Activated CD4-positive, alpha-beta T cell treated with anti-CD3 and anti-CD28 coated beads for 1 hour (primary cell): ENCODE results near the gene GLYATL2.

Source experiments
- DNase-seq: peaks from one replicate; pipeline ENCODE4 v3.0.0-alpha.2; 2020

GLYATL2 gene

GRCh38 chr11:58844361-58845005, at the start of gene GLYATL2:
Gene GLYATL2 (minus strand): TSS chr11:58844704. CDS start chr11:58839612, 5,092 bp downstream.
- DNase-seq = no peak

GRCh38 chr11:58893899-58894298, 49.4 kb upstream of the GLYATL2 start:
- no peak for DNase-seq

GRCh38 chr11:58888579-58888978, 44.1 kb upstream of the GLYATL2 start:
- no peak for DNase-seq

GRCh38 chr11:58887452-58887851, 42.9 kb upstream of the GLYATL2 start:
- no peak for DNase-seq

GRCh38 chr11:58880625-58881024, 36.1 kb upstream of the GLYATL2 start:
- DNase-seq = no peak

GRCh38 chr11:58880166-58880565, 35.7 kb upstream of the GLYATL2 start:
- no peak for DNase-seq

GRCh38 chr11:58867556-58867955, 23.1 kb upstream of the GLYATL2 start:
- DNase-seq = no peak

GRCh38 chr11:58866788-58867187, 22.3 kb upstream of the GLYATL2 start:
- DNase-seq = no peak

- DNase-seq = no peak
Measured at GRCh38 chr11:58864335-58864734, 19.8 kb upstream of the GLYATL2 start.

- no peak for DNase-seq
Measured at GRCh38 chr11:58863697-58864096, 19.2 kb upstream of the GLYATL2 start.

- no peak for DNase-seq
Measured at GRCh38 chr11:58861533-58861932, 17.0 kb upstream of the GLYATL2 start.

- DNase-seq = no peak
Measured at GRCh38 chr11:58856806-58857205, 12.3 kb upstream of the GLYATL2 start.

GRCh38 chr11:58845386-58845785, 882 bp upstream of the GLYATL2 start:
- DNase-seq = no peak

- DNase-seq = no peak
Measured at GRCh38 chr11:58837707-58838388, 6.7 kb downstream of the GLYATL2 start.

GRCh38 chr11:58832056-58832645, 12.4 kb downstream of the GLYATL2 start:
- DNase-seq = no peak

GRCh38 chr11:58830673-58831301, 13.7 kb downstream of the GLYATL2 start:
- no peak for DNase-seq

GRCh38 chr11:58829786-58830185, 14.7 kb downstream of the GLYATL2 start:
- DNase-seq = no peak

- no peak for DNase-seq
Measured at GRCh38 chr11:58813693-58814092, 30.8 kb downstream of the GLYATL2 start.

- DNase-seq = no peak
Measured at GRCh38 chr11:58811499-58811898, 33.0 kb downstream of the GLYATL2 start.

- no peak for DNase-seq
Measured at GRCh38 chr11:58807343-58807742, 37.2 kb downstream of the GLYATL2 start.

GRCh38 chr11:58805065-58805464, 39.4 kb downstream of the GLYATL2 start:
- no peak for DNase-seq

GRCh38 chr11:58801974-58802545, 42.4 kb downstream of the GLYATL2 start:
- DNase-seq = no peak

- no peak for DNase-seq
Measured at GRCh38 chr11:58801302-58801701, 43.2 kb downstream of the GLYATL2 start.
